Body of pancreas (tissue), 4 donors: ENCODE results near the gene ATAD3C.
A peak's percentile ranks its signal among the peaks of the same experiment; 100 is the strongest.

Source experiments
- CTCF ChIP-seq, 7 experiments: fragments of 450-650 bp in 4 of 7; fragments of 200-600 bp in 3 of 7; sonication (generic) in 3 of 7; IDR thresholded peaks; one replicate each; pipeline ENCODE4 v1.5.1; 2016 to 2019; ENCODE audit warnings: antibody characterized with exemption in 7 of 7
- POLR2A ChIP-seq, 3 donors: fragments of 450-650 bp; IDR thresholded peaks; one replicate each; pipeline ENCODE4 v1.6.1; 2016; ENCODE audit warnings: antibody characterized with exemption in 3 of 3, mild to moderate bottlenecking in 2 of 3

GRCh38 chr1:1430114-1430982 is 19.1 kb upstream of the ATAD3C start:
- TF ChIP-seq CTCF (IDR thresholded peaks at IDR 0.05) (peak in 5 of 7 experiments; percentile 12 to 42 (median 29)), POLR2A (IDR thresholded peaks at IDR 0.05) (peak in 2 of 3 donors; percentile 38 to 50)
